RPMI7951 (cell line): ENCODE data around the gene ID3. TPM values are rescaled to one million over a fixed set of nuclear protein-coding genes. Genes with fewer than 3 reads are reported as not detected.

Experiments used
- DNase-seq: peaks from one replicate; pipeline ENCODE4 v3.0.0-alpha.2; 2012; ENCODE audit warnings: low read depth
- total RNA-seq: library from RNA; depleted of rRNA; stranded (reverse); fragments of >200 nt; shearing (Covaris generic); gene quantifications from 2 replicates; pipeline ENCODE4 v1.2.3, GENCODE V29; 2014

Gene ID3
- total RNA-seq, 1 experiment from 2014 or later: 83.1 TPM

DNA sequence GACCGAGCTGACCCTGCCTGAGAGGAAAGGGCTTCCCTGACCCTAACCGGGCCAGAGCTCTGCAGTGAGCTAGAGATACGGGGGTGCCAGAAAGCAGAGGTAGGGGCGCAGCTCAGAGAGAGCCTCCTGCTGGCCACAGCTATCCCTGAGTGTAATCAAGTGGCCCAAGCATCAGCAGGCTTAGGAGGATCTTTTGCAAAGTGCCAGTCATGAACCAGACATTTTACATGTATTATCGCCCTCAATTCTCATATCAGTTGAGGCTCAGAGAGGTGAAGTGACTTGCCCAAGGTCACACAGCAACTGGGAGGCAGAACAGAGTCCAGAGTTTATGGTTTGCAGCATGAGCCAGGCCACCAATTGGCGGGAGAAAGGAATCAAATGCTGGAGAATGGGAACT, 7.0 kb upstream of the ID3 start:
- no peak for DNase-seq

GRCh38 chr1:23565776-23566175, 6.5 kb upstream of the ID3 start:
- DNase-seq: no peak

- no peak for DNase-seq
These were observed 5.3 kb upstream of the ID3 start for GRCh38 chr1:23564529-23565122.

- no peak for DNase-seq
These were observed 4.6 kb upstream of the ID3 start for GRCh38 chr1:23563755-23564374.

GRCh38 chr1:23563003-23563402, 3.7 kb upstream of the ID3 start:
- no peak for DNase-seq

DNA sequence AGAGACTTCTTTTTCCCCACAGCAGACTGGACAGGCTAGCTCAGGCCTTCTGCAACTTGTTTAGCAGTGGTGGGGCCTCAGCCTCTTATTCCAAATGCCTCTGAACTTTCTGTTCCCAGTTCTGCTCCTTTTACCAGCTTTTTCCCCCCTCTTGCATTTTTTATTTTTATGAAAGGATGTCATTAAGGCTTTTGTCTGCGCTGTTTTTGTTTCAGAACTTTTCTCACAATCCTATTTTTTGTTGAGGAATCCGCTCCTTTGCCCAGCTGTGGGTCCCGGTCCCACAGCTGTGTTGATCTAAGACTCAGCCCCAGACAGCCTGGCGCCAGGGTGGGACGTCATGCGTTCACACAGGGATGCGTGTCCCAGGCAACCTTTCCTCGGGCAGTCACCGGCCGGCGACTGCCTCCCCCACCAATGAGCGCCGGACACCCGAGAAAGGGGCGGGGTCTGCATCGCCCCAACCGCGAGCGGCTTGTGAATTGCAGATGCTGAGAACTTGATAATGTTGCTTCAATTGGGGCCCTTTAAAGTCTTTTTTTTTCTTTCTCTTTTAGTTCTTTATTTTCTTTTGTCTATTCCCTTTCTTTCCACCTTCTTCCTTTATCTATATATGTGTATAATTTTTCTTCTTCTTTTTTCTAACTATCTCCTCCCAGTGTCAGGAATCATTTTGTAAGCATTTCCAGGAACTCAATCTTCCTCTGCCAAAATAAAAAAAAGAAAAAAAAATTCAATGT, 3.0 kb upstream of the ID3 start:
- DNase-seq: peak; percentile 98

DNA sequence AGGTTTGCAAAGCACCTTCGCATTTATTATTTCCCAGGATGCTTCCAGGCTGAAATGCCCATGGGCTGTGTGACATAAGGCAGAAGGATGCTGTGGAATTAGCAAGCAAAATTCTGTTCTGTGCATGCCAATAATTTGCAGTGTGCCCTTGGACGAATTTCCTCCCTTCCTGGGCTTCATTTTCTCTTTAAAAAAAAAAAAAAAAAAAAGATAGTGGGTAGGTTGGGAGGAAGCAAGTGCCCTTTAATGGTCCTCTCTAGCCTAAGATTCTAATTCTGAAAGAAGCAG, 2.5 kb upstream of the ID3 start:
- peak; percentile 67 for DNase-seq

- no peak for DNase-seq
These were observed 1.9 kb upstream of the ID3 start for GRCh38 chr1:23561076-23561812.

GRCh38 chr1:23559985-23560741, 862 bp upstream of the ID3 start:
- peak; percentile 50 for DNase-seq

- no peak for DNase-seq
These were observed 497 bp downstream of the ID3 start for GRCh38 chr1:23558872-23559135.

DNA sequence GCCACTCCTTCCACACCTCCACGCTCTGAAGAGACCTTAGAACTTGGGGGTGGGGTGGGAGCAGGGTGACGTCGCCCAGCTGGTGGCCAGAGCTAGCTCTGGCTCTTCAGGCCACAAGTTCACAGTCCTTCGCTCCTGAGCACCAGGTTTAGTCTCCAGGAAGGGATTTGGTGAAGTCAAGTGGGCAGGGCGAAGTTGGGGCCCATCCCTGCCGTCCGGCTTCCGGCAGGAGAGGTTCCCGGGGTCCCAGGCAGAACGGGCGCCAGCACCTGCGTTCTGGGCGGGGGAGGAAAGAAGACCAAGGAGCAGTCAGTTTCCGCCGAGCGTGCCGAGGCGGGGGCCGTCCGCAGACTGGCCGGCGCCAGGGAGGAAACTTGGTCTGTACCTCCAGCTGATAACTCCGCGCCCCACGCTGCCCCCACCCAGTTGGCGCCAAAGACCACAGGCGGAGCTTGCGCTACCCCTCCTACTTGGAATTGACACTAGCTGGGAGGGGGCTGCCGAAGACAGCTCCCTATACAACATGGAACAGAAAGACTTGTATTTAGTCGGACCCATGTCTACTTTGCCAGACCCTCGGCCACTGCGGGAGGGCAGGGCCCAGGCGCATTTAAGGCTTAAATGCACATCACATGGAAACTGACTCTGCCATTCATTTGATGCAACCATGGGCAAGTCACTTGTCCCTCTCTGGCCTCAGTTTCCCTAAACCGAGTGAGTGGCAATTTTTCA, 995 bp downstream of the ID3 start:
- peak; percentile 37 for DNase-seq

DNA sequence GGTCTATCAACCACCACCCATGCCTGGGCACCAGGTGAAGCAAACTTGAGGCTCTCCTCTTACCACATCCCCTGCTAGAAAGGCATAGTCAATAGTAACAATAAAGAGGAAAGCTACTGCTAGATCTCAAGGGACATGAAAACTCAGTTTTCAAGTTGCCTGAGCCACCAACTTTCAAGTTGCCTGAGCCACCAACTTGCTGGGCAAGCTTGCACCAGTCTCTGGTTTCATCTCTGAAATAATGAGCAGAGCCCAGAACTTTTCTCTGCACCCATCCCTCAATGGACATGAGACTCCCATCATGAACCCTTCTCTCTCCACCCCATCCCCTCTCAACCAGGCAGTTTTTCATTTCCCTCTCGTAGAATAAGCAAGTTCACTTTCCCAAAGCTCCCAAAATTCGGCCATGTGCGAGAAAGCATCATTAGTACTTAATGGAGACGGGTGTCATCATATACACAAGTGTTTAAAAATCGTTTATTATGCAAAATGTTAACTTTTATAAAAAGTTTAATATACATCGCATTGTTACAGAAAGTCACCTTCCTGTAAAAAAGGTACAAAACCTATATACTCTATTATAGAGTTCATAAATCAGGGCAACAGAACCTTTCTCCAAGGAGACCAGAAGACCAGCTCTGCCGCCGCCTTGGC, 1.7 kb downstream of the ID3 start:
- DNase-seq: no peak

GRCh38 chr1:23556635-23557470, 2.4 kb downstream of the ID3 start:
- no peak for DNase-seq

DNA sequence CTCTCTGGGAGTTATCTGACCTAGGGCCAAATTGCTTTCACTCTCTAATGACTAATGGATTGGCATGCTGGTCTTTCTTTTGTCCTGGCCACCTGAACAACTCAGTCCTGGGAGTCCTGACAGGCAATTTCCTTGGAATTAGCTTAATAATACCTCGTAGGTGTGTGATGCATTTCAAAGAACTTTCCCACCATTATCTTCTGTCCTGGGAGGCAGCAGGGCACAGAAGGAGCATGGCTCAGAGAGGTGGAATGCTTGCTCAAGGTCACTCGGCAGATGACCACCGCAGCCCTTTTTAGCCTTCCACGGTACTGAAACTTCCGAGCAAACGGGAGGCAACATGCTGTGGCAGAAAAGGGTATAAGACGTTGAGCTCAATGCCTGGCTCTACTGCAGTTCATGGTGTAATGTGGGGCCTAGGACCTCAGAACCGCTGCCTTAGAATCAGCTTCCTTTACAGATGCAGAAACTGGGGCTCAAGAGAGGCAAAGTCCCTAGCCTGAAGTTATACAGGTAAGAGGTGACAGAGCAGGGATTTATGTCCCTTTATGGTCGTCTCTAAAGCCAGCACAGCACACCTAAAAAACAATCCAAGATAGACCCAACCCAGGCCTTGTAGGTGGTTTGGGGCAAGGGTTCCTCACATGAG, 3.2 kb downstream of the ID3 start:
- peak; percentile 55 for DNase-seq

DNA sequence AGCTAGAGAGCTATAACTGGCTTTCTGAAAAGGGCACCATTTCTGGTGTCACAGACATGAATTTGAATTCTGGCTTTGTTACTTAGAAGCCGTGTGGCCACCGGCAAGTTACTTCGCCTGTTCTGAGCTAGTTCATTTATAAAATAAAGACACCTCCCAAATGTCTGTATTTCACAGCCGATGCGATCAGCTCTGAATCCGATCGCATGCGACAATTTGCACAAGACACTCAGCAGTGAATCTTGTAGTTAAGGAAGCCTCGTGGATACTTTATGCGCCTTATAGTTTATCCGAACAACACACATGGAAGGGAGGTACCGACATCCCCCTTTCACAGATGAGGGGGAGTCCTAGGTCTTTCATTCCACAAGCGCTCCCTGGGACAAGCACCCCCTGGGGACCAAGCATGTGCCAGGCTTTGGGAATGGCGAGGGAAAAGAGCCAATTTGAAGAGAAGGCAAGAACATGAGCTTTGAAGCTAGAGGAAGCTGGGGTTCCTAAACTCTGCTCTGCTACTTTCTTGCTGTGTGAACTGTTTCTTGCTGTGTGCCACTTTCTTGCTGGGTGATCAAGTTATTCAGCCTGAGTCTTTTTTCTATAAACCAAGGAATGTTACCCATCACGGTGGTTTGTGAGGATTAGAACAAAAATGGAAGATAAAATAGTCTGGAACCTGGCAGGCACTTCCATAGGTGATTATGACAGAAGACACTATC, 3.9 kb downstream of the ID3 start:
- peak; percentile 50 for DNase-seq

DNA sequence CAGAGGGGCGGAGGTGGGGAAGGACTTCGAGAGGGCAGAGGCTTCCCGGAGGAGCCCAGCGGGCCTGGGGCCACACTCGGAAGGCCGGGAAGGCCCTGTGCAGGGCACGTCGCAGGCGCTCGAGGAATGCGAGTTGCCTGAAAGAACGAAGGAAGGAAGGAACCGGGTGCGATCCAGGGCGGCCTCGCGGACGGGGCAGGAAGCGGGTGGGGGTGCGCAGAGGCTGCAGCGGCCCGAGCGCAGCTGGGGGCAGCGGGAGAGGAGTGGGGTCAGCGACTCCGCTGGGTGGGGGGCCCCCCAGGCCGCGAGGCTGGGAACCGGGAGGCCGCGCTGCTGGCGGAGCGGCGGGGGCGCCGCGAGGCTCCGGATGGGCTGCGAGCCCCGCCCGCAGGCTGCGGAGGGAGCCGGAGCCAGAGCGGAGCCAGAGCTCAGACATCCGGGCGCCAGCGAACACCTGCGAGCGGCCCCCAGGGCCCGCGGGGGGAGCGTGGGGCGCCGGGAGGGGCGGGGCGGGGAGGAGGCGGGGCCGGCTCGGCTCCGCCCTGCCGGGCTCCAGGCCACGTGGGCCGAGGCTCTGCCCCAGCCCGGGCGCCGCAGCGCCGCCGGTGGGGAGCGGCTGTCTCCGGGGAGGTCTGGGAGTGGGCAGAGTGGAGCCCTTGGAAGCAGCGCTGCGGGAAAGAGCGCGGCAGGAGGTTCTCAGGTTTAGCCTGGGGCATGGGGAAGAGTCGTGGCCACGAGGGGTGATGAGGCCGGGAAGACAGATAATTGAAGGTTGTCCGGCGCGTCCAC, 4.6 kb downstream of the ID3 start:
- DNase-seq: peak; percentile 90

DNA sequence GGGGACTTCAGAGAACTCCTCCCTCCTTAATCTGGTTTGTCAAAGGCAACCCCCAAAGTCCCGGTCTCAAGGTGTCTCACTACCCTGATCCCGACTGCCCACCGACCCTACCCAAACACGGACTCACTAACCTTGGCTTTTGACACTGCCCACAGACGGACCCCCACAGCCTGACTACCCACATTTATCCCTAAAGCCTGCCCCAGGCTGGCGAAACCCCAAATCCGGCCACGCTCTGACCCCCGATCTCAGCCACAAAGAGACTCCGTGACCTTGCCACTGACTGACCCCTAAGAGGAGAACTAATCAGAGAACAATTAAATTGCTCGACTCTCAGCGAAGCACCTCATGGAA, 5.2 kb downstream of the ID3 start:
- DNase-seq: no peak
